ENCODE measurements around the gene CDK1.

Gene CDK1

DNA sequence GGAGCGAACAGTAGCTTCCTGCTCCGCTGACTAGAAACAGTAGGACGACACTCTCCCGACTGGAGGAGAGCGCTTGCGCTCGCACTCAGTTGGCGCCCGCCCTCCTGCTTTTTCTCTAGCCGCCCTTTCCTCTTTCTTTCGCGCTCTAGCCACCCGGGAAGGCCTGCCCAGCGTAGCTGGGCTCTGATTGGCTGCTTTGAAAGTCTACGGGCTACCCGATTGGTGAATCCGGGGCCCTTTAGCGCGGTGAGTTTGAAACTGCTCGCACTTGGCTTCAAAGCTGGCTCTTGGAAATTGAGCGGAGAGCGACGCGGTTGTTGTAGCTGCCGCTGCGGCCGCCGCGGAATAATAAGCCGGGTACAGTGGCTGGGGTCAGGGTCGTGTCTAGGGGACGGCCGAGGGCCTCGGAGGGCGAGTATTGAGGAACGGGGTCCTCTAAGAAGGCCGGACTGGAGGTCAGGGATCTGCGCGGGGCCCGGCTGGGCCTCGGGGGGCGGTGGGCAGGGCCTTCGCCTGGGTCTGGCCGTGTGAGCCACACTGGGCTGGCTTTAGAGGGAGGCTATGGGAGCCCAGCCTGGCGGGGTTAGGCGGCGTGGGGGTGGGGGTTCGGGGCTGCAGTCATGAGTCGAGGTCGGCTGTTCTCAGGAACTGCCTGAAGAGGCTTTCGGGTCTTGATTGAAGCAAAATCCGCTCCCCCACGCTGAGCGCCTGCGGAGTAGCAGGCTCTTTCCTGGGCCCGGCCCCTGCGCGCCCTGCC lies at the start of gene CDK1:
Gene CDK1 (plus strand): TSS at position 265 of the 757 bp plus-strand sequence. CDS start 1,688 bp downstream, outside the sequence.
- DNase-seq = peak; percentile 99

DNA sequence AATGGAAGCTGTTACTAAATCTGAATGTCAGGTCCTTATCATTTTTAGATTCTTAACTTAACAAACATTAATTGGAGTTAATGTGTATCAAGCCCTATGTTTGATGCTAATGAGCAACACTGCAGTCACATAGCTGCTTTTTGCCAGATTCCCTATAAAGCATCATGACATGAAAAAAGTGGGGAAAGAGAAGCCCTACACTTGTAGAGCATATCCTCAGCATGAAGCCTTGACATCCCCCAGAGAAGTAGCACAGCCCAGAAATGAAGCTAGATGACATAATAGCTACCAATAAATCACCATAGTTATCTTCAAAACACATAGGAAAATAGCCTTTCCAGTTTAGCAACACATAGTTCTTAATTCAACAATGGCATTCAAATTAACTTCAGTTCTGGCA lies 49.2 kb upstream of the CDK1 start:
- no peak for DNase-seq

DNA sequence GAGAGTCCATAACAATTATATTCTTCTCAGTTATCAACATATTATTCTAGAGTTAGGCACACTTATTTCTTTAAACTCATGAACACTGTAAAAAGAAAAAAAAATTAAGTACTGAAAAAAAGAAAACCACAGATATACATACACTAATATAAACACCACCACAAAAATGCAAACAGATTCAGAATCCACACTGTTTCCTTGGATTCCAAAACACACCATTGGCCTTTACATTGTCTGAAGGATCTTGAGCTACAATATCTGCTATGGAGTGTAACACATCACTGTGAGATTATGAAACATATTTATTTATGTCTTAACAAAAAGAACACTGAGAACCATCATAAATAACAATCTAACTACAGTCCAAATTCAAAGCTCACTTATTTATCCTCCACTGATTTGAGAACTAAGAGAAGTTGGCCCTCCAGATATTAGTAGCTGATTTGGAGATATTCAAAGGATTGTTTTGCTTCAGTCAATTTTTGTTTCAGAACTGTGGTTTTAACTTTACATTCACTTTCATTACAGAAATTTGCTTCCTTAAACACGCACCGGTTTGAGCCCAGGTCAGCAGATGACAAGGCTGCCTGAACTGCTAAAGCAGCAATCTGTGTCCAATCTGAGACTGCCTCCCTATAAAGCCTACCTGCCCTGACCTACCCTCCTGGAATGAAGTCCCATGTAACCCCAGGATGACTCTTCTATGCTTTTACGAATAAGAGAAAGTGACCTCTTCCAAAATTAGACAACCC lies 47.0 kb upstream of the CDK1 start:
- no peak for DNase-seq

DNA sequence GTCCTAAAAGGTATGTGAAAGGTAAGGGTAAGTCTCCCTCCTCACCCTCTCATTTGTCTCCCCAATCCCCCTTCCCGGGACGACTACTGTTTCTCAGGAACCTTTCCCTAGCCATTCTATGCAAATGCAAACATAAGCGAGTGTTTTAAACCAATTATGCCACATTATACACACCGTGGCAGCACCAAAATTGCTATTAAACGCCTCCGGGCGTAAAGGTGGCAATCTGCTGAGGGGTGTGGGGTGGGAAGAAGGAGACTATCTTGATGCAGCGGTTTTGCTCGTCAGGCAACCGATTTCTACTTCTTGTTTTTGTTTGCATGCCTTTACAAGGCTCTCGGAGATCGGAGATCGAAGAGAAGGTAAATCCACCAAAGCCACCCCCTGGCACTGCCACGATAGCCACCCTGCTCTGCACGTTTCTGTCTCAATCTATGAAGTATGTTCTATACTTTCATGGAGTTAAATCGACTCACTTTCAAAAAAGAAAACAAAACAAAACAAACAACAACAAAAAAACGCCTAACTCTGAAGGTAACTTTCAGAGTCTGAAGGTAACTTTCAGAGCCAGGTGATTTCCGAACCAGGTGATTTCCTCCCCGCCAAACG lies 46.0 kb upstream of the CDK1 start:
- no peak for DNase-seq

DNA sequence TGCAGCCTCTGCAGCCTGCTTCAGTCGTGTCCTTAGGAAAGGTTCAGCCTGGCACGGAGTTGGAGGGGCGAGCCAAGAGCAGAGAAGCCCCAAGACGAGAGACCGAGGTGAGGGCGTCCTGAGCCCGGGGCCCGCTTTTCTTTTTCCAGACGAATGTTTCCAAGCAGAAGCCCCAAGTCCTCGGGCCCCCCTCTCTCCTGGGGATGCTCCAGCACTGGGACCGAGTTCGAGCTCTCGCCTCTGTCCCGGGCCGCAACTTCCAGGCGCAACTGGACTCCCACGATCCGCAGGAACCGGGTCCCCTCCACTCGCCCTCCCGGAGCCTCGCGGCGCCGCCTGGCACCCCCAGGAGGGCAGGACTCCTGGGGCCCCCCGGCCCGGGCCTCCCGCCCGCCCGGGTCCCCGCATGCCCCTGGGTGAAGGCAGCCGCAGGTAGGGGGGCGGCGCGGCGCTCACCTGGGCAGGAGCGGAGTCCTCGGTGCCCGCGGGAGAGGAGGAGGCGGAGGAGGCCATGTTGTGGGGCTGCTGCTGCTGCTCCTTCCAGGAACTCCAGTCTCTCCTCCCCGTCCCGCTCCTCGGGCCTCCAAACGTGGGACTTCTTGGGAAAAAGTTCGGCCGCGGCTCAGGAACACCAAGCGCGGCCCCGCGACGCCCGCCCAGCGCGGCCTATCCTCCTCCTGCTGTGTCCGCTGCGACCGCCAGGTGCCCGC lies 45.3 kb upstream of the CDK1 start:
- peak; percentile 51 for DNase-seq

DNA sequence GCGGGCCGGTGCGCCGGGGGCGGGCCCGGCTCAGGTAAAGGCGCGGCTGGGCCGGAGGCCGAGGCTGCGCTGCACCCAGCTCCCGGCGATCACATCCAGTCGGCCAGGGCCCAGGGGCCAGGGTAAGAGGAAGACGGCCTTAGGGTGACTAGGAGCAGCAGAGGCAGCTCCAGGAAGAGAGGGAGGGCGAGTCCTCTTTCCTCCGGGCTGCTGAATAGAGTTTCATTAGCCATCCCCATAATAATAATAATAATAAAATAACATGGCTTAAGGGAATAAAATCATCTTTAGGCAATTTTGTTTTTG lies 44.8 kb upstream of the CDK1 start:
- no peak for DNase-seq

DNA sequence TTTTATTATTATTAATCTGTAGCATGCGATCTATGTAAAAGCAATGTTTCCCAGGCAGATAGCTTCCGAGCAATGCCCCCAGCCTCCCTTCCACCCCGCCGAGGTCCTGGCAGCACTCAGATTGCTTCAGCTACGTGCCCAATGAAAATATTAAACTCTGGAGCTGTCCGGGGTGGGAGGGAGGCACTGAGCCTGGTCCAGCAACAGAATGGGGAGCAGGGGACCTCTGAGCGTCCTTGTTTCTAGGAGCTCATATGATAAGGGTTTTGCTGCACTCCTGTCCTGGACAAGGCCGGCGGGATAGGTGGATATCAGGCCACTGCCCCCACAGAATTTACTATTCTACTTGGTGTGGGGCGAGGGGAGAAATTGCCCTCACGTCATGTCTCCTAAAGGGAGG lies 44.5 kb upstream of the CDK1 start:
- DNase-seq = no peak

DNA sequence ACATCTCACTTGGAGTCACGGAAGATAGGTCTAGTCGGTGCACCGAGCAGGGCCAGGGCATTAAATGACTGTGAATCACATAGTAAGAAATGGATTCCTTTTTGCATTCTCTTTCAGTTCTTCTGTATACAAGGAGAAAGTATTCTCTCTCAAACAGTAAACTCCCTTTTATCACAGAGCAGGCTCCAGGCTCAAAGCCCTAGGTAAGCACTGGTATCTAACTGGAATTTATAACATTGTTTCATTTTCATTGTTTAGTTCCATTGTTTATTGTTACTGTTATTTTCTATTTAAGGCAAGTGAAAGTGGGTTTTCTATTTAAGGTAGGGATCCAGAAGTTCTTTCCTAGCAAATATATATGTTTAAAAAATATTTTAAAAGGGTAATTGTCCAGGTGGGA lies 44.1 kb upstream of the CDK1 start:
- DNase-seq = no peak

DNA sequence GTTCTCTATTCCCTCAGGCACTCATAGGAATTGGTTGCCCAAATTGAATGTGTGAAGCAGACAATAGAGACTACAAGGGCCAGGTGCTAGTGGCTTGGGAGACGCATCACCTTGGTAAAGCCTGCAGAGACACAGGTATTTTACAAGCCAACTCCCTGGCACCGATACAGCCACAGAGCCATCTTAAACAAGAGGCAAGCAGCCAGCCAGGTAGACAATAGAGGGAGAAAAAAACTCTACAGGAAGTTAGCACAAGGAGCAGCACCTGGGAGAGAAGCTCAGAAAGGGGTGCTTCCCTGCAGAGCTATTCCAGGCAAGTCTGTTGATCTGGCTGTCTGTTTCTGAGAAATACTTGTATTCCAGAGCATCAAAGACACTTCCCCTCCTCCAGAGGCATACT lies 43.0 kb upstream of the CDK1 start:
- DNase-seq = no peak

DNA sequence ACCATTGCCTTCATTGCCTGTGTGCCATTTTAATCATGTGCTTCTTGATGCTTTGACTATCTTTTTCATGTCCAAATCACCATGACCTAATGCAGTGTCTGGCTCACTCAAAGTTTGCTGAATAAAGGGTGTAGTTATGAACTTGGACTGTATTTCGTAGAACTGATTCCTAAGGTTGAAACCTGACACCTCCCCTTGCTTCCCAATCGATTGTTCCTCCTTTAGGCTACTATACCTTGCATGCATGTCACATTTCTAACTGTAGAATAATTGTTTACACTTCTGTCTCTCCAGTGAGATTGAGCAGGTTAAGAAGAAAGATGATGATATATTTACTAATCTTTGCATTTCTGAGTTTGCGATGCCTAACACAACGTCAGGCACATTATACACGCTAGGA lies 41.0 kb upstream of the CDK1 start:
- DNase-seq = no peak

DNA sequence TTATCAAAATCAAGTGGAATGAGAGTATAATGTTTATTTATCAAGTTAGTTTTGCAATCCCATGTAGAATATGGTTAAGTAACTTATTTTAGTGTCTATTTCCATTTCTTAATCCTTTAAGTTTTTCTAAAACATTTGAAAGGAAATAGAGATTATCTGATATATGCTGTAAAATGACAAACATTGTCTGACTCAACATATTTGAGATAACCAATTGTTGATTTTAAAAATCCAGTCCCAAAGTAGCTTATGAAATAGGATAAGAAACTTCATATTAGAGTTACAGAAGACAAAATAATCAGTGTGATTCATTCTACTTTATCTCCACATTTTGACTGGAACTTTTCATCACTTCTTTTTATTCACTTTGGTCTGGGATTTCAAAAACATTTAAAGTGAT lies 38.7 kb upstream of the CDK1 start:
- no peak for DNase-seq

DNA sequence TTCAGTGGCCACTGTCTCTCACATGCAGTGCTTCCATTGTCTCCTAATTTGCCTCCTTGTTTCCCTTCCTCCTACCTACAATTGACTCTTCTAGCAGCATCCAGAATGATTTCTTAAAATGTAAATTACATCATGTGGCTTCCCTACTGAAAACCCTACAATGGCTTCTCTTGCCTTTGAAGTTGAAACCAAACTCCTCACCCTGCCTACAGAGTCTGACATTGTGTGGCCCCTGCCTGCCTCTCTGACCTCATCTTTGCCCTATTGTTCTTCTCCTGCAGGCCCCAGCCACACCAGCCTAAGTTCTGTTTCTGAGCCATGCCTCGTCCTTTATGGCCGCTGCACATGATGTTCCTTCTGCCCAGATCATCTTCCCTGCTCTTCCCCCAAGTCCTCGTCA lies 35.8 kb upstream of the CDK1 start:
- DNase-seq = no peak

DNA sequence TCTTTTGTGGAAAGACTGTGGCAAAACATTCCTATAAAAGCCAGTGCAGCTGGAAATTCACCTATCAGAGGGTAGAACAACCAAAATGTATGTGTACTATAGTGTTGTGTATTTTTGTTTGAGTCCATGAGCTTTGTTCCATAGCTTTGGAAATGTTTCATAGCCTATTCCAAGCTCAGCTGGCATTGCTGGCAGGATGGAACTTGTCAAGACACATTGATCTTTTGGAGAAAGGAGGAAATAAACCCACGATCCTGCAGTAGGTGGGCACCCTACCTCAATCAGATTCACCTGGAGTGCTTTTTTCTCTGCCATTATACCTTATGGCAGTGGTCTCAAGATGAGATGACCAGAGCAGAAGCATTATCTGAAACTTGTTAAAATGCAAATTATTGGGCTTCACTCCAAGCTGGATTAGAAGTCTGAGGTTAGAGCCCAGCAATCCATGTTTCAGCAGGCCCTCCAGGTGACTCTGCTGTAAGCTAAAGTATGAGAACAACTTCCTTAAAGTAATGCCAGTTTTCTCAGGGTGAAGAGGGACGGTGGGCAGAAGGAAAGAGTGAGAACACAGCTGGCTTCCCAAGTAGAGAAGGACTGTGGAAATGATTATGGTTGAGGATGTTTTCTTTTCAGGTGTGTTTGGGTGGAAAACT lies 30.3 kb upstream of the CDK1 start:
- DNase-seq = no peak

DNA sequence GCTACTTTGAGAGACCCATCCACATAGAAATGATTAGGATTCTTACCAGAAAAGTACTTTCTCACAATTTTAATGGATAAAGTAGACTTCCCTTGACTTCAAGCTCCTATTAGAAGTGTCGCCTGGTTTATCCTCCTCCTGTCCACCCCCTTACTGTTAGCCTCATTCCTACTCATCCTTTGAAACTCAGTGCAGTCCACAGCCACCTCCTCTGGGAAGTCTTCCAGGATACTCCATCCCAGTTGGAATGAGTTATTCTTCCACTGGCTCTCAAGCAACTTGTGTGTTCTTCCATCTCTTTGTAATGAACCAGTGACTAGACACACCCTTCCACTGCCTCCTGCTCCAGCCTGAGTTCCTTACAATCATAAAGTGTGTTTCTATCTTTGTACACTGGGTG lies 25.1 kb upstream of the CDK1 start:
- DNase-seq = no peak

DNA sequence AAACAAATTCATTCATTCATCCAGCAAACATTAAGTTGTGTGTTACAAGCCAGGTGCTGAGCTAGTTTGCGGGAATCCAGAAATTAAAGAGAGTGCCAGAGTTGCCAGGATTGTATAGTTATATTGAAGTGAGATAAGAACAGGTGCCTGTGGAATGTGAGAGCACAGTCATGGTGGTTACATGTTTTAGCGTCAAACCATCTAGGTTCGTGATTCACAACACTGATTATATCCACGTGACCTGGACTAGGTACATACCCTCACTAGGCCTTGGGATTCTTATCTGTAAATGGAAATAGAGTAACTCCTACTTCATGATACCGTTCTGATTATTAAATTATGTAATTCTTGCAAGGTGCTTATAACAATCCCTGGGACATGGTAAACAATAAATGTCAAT lies 24.5 kb upstream of the CDK1 start:
- DNase-seq = no peak

DNA sequence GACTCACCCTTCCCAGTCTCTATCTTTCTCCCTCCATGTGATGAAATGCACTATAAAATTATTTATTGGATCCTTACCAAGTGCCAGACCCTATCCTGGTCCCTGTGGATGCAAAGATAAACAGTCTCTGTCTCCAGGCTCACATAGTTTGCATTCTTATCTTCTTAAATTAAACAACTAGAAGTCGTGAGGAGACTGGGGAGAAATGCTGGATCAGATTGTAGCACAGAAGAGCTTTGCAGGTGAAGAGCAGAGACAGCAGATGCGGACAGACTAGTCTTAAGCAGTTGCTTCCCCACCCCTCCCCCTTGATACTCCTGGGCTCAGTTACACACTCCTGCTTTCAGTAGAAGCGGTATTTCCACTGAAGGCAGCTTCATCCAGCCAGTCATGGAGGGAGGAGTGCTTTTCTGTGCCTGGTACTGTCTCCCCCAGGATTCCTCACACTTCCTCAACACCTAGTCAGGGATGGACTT lies 20.8 kb upstream of the CDK1 start:
- no peak for DNase-seq

DNA sequence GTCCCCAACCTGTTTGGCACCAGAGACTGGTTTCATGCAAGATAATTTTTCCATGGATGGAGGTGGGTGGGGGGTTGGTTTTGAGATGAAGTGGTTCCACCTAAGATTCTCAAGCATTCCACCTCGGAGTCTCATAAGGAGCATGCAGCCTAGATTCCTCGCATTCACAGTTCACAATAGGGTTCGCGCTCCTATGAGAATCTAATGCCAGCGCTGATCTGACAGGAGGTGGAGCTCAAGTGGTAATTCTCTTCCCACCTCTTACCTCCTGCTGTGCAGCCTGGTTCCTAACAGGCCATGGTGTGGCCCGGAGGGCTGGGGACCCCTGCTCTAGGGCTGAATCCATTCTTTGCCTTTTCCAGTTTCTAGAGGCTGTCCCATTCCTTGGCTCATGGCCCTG lies 19.1 kb upstream of the CDK1 start:
- DNase-seq = no peak

DNA sequence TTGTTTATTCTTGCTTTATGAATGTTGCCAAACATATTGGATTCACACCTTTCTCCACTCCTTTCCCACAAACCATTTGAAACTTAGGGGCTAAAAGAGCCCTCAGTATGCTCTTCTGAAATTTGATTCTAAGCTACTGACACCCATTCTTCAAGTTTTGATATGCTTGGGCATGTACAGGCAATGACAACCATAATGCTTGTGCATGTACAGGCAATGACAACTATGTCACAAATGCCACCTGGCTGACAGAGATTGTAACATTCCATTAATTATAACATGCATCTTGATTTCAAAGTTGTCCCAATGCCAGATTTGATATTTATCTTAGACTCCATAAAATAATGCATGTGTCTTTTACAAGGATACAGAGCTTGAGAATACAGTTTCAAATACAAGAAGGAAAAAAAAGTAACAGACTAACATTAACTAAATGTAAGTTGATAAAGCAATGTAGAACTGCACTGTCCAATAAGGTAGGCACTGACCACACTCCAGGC lies 17.5 kb upstream of the CDK1 start:
- no peak for DNase-seq

DNA sequence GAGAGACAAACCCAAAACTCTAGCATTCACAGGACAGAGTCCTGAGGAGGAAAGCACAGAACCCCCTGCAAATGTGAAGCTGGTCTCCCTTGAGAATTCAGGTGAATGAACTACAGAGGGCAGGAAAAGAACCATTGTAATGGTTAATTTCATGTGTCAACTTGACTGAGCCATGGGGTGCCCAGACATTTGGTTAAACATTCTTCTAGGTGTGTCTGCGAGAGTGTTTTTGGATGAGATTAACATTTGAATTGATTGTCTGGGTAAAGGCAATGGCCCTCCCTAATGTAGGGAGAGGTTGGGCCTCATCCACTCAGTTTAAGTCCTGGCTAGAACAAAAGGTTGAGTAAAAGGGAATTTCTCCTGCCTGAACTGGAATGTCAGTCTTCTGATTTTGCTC lies 15.7 kb upstream of the CDK1 start:
- DNase-seq = no peak

DNA sequence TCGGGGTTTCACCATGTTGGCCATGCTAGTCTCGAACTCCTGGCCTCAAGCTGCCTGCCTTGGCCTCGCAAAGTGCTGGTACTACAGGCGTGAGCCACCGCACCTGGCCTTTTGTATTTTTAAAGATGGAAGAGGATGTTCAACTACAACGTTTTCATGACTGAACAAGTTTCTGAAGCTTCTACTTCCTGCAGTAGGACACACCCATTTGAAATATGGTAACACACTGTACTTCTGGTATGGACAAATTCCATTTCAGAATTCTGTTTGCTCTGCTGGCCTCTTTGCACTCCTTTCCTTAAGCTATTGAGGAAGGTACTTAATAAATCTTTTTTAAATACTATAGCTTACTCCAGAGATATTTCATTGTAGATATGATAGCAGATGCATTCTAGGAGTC lies 10.9 kb upstream of the CDK1 start:
- DNase-seq = no peak

DNA sequence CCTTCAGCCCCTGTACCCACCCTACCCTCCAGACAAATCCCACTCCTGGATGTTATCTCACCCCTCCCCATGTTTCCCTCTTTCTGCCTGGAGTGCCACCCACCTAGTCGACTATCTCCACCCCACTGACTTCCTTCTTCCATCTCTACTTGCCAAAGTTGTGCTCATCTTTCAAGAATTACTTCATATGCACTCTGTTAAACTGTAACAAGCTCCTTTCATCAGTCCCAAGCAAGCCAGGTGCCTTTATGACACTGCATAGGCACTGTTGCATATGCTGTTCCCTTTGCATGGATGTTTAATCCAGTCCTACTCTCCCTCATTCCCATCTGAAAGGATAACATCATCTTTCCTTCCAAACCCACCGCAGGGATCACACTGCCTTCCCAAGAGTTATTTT lies 8.9 kb upstream of the CDK1 start:
- DNase-seq = no peak

DNA sequence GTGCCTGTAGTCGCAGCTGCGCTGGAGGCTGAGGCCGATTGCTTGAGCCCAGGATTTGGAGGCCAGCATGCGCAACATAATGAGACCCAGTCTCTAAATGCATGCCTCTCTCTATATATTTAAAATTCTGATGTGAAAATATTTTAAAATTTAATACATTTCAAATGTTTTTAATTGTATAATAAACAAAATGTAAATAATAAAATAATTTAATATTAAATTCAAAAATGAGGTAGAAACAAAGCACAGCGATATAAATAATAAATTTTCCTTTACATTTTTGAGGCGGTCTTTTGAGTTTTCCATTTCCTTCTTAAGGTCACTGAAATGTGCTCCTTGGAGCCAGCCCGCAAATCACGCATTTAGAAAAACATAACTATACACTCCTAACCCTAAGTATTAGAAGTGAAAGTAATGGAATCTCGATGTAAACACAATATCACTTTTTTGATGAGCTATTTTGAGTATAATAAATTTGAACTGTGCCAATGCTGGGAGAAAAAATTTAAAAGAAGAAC lies 523 bp upstream of the CDK1 start:
- no peak for DNase-seq
